Effector memory CD4-positive, alpha-beta T cell (primary cell): ENCODE data around the gene CIDEA.
A peak's percentile ranks its signal among the peaks of the same experiment; 100 is the strongest.

ENCODE experiments used
- DNase-seq, 3 donors: peaks; one replicate each; pipeline ENCODE4 v3.0.0-alpha.2; 2020
- H3K27ac ChIP-seq: 2 replicates; pipeline ENCODE4 v1.7.0; 2013; ENCODE audit warnings: mild to moderate bottlenecking, low read length, moderate library complexity; ENCODE audit not compliant: insufficient read depth, poor library complexity, severe bottlenecking
- H3K27me3 ChIP-seq: replicated peaks from 2 replicates; pipeline ENCODE4 v1.7.0; 2013; ENCODE audit warnings: mild to moderate bottlenecking, low read length; ENCODE audit not compliant: insufficient read depth, control insufficient read depth, poor library complexity, severe bottlenecking
- H3K36me3 ChIP-seq: 2 replicates; pipeline ENCODE4 v1.7.0; 2013; ENCODE audit warnings: mild to moderate bottlenecking, low read length, moderate library complexity; ENCODE audit not compliant: control insufficient read depth, insufficient read depth
- H3K4me1 ChIP-seq: 2 replicates; pipeline ENCODE4 v1.7.0; 2013; ENCODE audit warnings: low read length, mild to moderate bottlenecking; ENCODE audit not compliant: control insufficient read depth, insufficient read depth, poor library complexity, severe bottlenecking
- H3K4me3 ChIP-seq: 2 replicates; pipeline ENCODE4 v1.7.0; 2013; ENCODE audit warnings: low read length, low read depth, mild to moderate bottlenecking; ENCODE audit not compliant: insufficient read depth, poor library complexity, severe bottlenecking
- H3K9me3 ChIP-seq: 2 replicates; pipeline ENCODE4 v1.7.0; 2013; ENCODE audit warnings: mild to moderate bottlenecking, low read length, moderate library complexity; ENCODE audit not compliant: control insufficient read depth

CIDEA gene

GRCh38 chr18:12271376-12272235 is 17.4 kb downstream of the CIDEA start:
- Histone ChIP-seq H3K27ac (no peak overlapping the region), H3K4me3 (peak overlapping the region; percentile 35), H3K27me3 (no peaks in the 10 kb centered on the region), H3K9me3 (no peaks in the 10 kb centered on the region), H3K36me3 (no peaks in the 10 kb centered on the region), H3K4me1 (peaks cover 3% of the 10 kb centered on the region)
- no peak for DNase-seq

- Histone ChIP-seq H3K27me3 (no peaks in the 10 kb centered on the region), H3K27ac (no peak overlapping the region), H3K4me3 (no peak overlapping the region), H3K4me1 (peaks cover 3% of the 10 kb centered on the region), H3K9me3 (no peaks in the 10 kb centered on the region), H3K36me3 (no peaks in the 10 kb centered on the region)
- DNase-seq, result no peak
These were observed 20.6 kb downstream of the CIDEA start for GRCh38 chr18:12274793-12275192.

- Histone ChIP-seq H3K9me3 (no peaks in the 10 kb centered on the region), H3K27ac (no peak overlapping the region), H3K4me3 (no peak overlapping the region), H3K27me3 (no peaks in the 10 kb centered on the region), H3K4me1 (no peaks in the 10 kb centered on the region), H3K36me3 (no peaks in the 10 kb centered on the region)
- DNase-seq, result no peak
These were observed 22.8 kb downstream of the CIDEA start for GRCh38 chr18:12276736-12277554.

GRCh38 chr18:12278215-12278671 is 24.1 kb downstream of the CIDEA start:
- H3K27ac ChIP-seq, result no peak overlapping the region

GRCh38 chr18:12278741-12279682 is 24.9 kb downstream of the CIDEA start:
- H3K4me3 ChIP-seq, result no peak overlapping the region
- no peaks in the 10 kb centered on the region for H3K27me3 ChIP-seq
- DNase-seq, result no peak
- H3K4me1 ChIP-seq, result no peaks in the 10 kb centered on the region
- H3K9me3 ChIP-seq, result no peaks in the 10 kb centered on the region
- H3K36me3 ChIP-seq, result no peaks in the 10 kb centered on the region
- no peak overlapping the region for H3K27ac ChIP-seq

More at GRCh38 chr18:12278215-12278671, 24.1 kb downstream of the CIDEA start:
- no peaks in the 10 kb centered on the region for H3K4me1 ChIP-seq
- H3K4me3 ChIP-seq, result no peak overlapping the region
- no peaks in the 10 kb centered on the region for H3K9me3 ChIP-seq
- H3K36me3 ChIP-seq, result no peaks in the 10 kb centered on the region
- H3K27me3 ChIP-seq, result no peaks in the 10 kb centered on the region
- no peak for DNase-seq

- Histone ChIP-seq H3K27ac (no peak overlapping the region), H3K4me1 (no peaks in the 10 kb centered on the region)
- DNase-seq, result no peak
These were observed 25.8 kb downstream of the CIDEA start for GRCh38 chr18:12279781-12280531.

GRCh38 chr18:12281861-12282260 is 27.7 kb downstream of the CIDEA start:
- no peak overlapping the region for H3K27ac ChIP-seq

More at GRCh38 chr18:12279781-12280531, 25.8 kb downstream of the CIDEA start:
- H3K36me3 ChIP-seq, result no peaks in the 10 kb centered on the region
- H3K27me3 ChIP-seq, result no peaks in the 10 kb centered on the region
- H3K4me3 ChIP-seq, result no peak overlapping the region
- no peaks in the 10 kb centered on the region for H3K9me3 ChIP-seq

GRCh38 chr18:12282442-12283039 is 28.4 kb downstream of the CIDEA start:
- H3K36me3 ChIP-seq, result no peaks in the 10 kb centered on the region
- H3K27me3 ChIP-seq, result no peaks in the 10 kb centered on the region
- H3K27ac ChIP-seq, result no peak overlapping the region
- H3K4me3 ChIP-seq, result no peak overlapping the region
- no peaks in the 10 kb centered on the region for H3K4me1 ChIP-seq
- DNase-seq, result no peak
- no peaks in the 10 kb centered on the region for H3K9me3 ChIP-seq

More at GRCh38 chr18:12281861-12282260, 27.7 kb downstream of the CIDEA start:
- Histone ChIP-seq H3K4me3 (no peak overlapping the region), H3K36me3 (no peaks in the 10 kb centered on the region), H3K27me3 (no peaks in the 10 kb centered on the region), H3K9me3 (no peaks in the 10 kb centered on the region), H3K4me1 (no peaks in the 10 kb centered on the region)
- DNase-seq, result no peak
